PFSK-1 (cell line): Measurements from ENCODE around the gene MUTYH.

Source experiments
- FOXP2 ChIP-seq: optimal IDR thresholded peaks from 2 replicates; pipeline ENCODE3; 2011; ENCODE audit warnings: borderline replicate concordance, control low read depth, inconsistent platforms; ENCODE audit not compliant: insufficient read depth; ENCODE audit errors: extremely low read length, extremely low read depth
- POLR2AphosphoS5 ChIP-seq: IDR thresholded peaks from 2 replicates; pipeline ENCODE4 v1.6.1; 2012; ENCODE audit warnings: low read depth, mild to moderate bottlenecking, control low read depth, low read length, moderate library complexity
- SIN3A ChIP-seq: IDR thresholded peaks from 2 replicates; pipeline ENCODE4 v1.6.1; 2012; ENCODE audit warnings: mild to moderate bottlenecking, low read length, moderate library complexity, borderline replicate concordance; ENCODE audit not compliant: insufficient read depth
- TAF1 ChIP-seq: IDR thresholded peaks from 2 replicates; pipeline ENCODE4 v1.6.1; 2012; ENCODE audit warnings: low read length, control low read depth, borderline replicate concordance; ENCODE audit not compliant: insufficient read depth
- TF ChIP-seq, protein P1 (sequence below), 2 experiments: IDR thresholded peaks; 2 replicates each; pipeline versions ENCODE4 v1.6.1 to v1.8.0; 2011 to 2012; ENCODE audit warnings: low read depth in 2 of 2, low read length in 2 of 2, control low read depth in 1 of 2, inconsistent platforms in 1 of 2, mild to moderate bottlenecking in 1 of 2, moderate library complexity in 1 of 2; ENCODE audit not compliant: insufficient read depth in 1 of 2

The MUTYH gene

DNA sequence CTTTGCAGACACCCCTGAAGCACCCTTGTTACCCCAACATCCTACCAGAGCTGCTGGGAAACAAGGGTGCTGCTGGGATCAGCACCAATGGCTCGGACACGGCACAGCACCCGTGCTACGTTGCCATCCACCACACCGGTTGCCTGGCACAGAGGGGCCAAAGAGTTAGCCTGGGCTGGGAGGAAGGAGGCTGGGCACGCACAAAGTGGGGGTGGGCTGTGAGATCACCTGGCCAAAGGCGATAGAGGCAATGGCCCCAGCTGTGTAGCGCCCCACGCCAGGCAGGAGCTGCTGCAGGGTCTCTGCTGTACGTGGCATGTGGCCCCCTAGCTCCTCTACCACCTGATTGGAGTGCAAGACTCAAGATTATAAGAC lies 7.9 kb downstream of the MUTYH start:
- TF ChIP-seq POLR2AphosphoS5 (no peak), SIN3A (no peak), FOXP2 (no peak), TAF1 (no peak)
- TF ChIP-seq, protein P1, sequence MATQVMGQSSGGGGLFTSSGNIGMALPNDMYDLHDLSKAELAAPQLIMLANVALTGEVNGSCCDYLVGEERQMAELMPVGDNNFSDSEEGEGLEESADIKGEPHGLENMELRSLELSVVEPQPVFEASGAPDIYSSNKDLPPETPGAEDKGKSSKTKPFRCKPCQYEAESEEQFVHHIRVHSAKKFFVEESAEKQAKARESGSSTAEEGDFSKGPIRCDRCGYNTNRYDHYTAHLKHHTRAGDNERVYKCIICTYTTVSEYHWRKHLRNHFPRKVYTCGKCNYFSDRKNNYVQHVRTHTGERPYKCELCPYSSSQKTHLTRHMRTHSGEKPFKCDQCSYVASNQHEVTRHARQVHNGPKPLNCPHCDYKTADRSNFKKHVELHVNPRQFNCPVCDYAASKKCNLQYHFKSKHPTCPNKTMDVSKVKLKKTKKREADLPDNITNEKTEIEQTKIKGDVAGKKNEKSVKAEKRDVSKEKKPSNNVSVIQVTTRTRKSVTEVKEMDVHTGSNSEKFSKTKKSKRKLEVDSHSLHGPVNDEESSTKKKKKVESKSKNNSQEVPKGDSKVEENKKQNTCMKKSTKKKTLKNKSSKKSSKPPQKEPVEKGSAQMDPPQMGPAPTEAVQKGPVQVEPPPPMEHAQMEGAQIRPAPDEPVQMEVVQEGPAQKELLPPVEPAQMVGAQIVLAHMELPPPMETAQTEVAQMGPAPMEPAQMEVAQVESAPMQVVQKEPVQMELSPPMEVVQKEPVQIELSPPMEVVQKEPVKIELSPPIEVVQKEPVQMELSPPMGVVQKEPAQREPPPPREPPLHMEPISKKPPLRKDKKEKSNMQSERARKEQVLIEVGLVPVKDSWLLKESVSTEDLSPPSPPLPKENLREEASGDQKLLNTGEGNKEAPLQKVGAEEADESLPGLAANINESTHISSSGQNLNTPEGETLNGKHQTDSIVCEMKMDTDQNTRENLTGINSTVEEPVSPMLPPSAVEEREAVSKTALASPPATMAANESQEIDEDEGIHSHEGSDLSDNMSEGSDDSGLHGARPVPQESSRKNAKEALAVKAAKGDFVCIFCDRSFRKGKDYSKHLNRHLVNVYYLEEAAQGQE (IDR thresholded peaks at IDR 0.05; ENCODE audit: insufficient read depth in 1 of 2, low read depth in 2 of 2, low read length in 2 of 2), result no peak

DNA sequence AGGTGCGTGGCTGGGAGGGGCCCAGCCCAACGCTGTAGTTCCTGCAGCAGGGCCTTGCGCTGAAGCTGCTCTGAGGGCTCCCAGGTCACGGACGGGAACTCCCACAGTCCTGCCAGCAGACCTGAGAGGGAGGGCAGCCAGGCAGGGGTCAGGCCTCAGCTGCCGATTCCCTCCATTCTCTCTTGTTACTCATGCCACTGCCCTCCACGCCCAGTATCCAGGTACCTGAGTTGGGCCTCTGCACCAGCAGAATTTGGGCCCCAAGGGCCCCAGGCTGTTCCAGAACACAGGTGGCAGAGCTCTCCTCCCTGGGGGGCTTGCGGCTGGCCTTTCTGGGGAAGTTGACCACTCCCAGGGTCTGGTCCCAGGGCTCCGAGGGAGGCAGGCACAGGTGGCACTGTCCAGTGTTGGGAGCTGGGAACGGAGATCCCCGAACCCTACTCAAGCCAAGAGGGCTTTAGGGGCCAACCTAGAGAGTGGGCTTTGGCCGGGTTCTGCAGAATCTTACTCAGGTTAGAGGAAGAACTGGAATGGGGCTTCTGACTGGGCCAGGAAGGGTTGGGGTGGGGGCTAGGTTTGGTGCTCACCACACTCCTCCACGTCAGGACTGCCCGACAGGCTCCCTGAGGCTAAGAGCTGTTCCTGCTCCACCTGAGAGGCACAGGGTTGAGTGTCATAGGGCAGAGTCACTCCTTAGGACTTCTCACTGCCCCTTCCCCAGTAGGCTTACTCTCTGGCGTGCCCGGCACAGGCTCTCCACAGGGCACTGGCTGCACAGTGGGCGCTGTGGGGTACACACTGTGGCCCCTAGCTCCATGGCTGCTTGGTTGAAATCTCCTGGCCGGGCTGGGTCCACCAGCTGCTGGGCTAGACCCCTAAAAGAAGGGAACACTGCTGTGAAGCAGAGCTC lies 8.5 kb downstream of the MUTYH start:
- TF ChIP-seq SIN3A (no peak), POLR2AphosphoS5 (no peak), FOXP2 (no peak), TAF1 (no peak)
- TF ChIP-seq, protein P1 (IDR thresholded peaks at IDR 0.05; ENCODE audit: insufficient read depth in 1 of 2, low read depth in 2 of 2, low read length in 2 of 2), result no peak

DNA sequence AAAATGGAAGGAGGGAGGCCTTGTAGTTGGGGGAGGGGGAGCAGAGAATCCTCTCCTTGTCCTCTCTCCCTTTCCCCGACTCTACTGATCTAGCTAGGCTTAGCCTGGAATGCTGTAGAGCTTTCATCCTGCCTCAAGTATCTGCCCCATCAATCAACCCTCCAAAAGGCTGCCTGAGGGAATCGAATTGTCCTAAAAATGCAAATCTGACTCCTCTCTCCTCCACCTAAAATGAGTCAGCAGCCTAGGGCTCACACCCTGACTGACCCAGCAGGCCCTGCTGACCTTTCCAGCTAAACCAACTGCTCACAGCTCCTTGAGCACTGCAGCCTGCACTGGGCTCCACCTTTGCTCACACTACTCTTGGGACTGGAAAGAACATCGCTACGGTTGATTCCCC lies 10.8 kb downstream of the MUTYH start:
- TF ChIP-seq SIN3A (no peak), POLR2AphosphoS5 (no peak), FOXP2 (no peak), TAF1 (no peak)
- TF ChIP-seq, protein P1 (IDR thresholded peaks at IDR 0.05; ENCODE audit: insufficient read depth in 1 of 2, low read depth in 2 of 2, low read length in 2 of 2), result no peak

DNA sequence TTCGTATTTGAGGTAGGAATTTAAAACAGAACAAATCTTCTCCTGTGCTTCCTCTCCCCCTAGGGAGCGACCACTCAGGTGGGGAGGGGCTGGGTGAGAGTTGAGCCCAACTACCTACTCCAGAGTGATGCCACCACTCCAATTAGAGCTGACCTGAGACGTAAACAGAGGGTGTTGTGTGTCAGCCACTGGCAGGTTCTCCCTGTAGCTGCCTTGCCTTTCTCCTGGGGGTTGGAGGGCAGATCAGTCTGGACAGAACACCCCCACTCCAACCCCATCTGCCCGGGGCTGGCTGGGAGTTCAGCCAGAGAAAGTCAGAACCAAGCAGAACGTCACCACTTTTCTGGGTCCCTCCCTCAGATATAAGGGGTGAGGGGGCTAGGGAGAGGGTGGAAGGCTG lies 11.6 kb downstream of the MUTYH start:
- TF ChIP-seq POLR2AphosphoS5 (no peak), TAF1 (no peak), FOXP2 (no peak), SIN3A (no peak)
- TF ChIP-seq, protein P1 (IDR thresholded peaks at IDR 0.05; ENCODE audit: insufficient read depth in 1 of 2, low read depth in 2 of 2, low read length in 2 of 2), result no peak
